Ramos (cell line): ENCODE measurements around the gene ARHGAP24.
"Not testable (repeated sequence)": the region's sequence is repeated elsewhere in the genome, so short reads cannot be mapped to it uniquely, and the experiment has no call there.

ENCODE experiments used
- in situ Hi-C: fragments of 300-500 bp; cut with MboI; formaldehyde crosslinking; loops from one replicate; pipeline ENCODE4 v1.14.3; 2022; ENCODE audit warnings: low sequenced_read_pairs; ENCODE audit not compliant: unreplicated experiment

ARHGAP24 gene

DNA sequence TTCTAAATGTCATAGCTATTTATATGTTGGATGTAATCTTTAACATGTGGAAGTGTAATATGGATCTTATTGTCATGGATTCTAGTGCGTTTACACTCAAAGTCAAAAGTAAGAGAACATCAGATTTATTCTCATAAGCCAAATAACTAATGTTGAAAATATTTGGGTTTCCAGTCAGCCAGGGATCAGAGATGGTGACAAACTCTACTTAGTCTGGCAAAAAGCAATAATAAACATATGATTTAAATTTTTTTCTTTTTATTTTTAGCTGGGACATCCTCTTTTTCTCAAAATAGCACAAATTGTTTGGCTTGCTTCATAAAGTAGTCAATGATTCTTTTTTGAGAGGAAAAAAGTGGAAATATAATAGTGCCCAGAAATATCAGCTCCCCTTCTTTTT, 392.3 kb downstream of the ARHGAP24 start:
- in situ Hi-C loops: no loop called here

DNA sequence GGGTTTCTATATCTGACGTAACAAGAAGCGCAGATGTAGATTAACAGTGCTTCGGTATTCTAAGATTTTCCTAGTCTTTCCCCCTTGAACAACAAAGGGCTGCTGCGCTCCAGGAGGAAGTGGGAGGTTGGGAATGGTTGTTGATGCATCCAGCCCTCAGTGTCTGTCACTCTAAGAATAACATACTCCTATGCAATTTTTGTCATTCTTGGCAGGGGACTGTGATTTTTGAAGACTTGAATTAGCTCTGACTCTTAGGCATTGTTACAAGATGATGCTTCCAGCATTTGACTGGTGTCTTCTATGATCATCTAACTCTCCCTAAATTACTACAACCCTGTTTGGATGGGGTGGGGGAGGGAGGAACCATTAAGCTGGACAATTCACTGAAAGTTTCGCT, 394.2 kb downstream of the ARHGAP24 start:
- in situ Hi-C loops: no loop called here

GRCh38 chr4:85870298-85871083, 395.5 kb downstream of the ARHGAP24 start:
- in situ Hi-C loops: no loop called here

GRCh38 chr4:85873566-85873965, 398.6 kb downstream of the ARHGAP24 start:
- in situ Hi-C loops: no loop called here

GRCh38 chr4:85879518-85879917, 404.6 kb downstream of the ARHGAP24 start:
- in situ Hi-C loops: no loop called here

GRCh38 chr4:85883180-85883579, 408.2 kb downstream of the ARHGAP24 start:
- in situ Hi-C loops: no loop called here

GRCh38 chr4:85884251-85884650, 409.3 kb downstream of the ARHGAP24 start:
- in situ Hi-C loops: no loop called here

- in situ Hi-C loops: no loop called here
Measured at GRCh38 chr4:85886665-85887064, 411.7 kb downstream of the ARHGAP24 start.

GRCh38 chr4:85889314-85889713, 414.4 kb downstream of the ARHGAP24 start:
- in situ Hi-C loops: no loop called here

- in situ Hi-C loops: no loop called here
Measured at GRCh38 chr4:85895755-85896154, 420.8 kb downstream of the ARHGAP24 start.

GRCh38 chr4:85898231-85898630, 423.3 kb downstream of the ARHGAP24 start:
- in situ Hi-C loops: no loop called here

GRCh38 chr4:85901500-85901899, 426.6 kb downstream of the ARHGAP24 start:
- in situ Hi-C loops: no loop called here

- in situ Hi-C loops: not testable (repeated sequence)
Measured at GRCh38 chr4:85902647-85903046, 427.7 kb downstream of the ARHGAP24 start.

DNA sequence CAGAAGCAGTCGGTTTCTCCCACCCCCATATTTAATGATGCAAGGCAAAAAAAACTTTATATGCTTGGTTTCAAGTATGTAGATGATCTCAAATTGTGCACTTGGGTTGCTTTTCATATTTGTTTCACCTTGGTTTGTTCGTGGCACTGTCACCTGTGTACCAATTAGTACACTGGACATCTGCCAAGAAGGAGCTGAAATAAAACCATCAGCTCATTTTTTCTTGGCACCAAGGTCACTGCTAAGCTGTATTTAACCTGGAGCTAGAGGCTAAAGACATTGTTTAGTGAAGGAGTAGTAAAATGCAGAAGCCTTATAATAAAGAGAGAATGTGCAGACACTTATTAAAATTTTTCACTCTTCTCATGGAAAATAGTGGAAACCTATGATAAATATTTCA, 430.8 kb downstream of the ARHGAP24 start:
- in situ Hi-C loops: no loop called here

DNA sequence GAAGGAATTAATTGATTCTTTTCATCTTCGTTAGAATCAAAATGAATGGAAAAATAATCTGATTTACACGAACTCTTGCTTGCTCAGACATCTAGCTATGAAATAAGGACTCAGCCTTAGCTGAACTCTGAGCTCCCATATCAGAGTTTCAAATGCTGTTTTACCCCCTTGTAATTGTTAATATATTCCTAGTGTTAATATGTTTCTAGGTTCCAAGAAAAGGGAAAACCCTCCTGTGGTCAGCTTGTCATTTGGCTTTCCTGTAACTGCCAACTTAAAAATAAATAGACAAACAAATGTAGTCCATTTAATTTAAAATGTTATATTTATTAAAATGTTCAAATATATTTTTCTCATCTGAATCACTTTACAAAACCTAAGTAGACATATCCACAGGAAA, 432.1 kb downstream of the ARHGAP24 start:
- in situ Hi-C loops: no loop called here

DNA sequence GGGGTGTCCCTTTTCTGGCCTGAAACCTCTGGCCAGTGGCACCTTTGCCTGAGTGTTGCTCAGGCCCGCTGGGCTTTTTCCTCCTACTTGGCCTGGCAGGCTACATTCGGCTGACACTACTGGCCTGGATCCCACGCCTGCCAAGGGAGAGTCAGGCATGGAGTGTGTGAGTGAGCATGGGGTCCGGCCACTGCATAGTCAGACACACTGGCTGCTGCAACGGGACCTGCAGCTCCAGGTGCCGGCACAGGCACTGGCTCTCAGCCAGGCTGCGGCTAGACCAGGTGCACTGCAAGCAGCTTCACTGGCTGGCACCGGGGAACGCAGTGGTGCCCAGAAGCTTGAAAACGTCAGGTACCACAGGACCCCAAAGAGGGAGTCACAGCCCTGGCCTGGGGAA, 434.9 kb downstream of the ARHGAP24 start:
- in situ Hi-C loops: no loop called here

DNA sequence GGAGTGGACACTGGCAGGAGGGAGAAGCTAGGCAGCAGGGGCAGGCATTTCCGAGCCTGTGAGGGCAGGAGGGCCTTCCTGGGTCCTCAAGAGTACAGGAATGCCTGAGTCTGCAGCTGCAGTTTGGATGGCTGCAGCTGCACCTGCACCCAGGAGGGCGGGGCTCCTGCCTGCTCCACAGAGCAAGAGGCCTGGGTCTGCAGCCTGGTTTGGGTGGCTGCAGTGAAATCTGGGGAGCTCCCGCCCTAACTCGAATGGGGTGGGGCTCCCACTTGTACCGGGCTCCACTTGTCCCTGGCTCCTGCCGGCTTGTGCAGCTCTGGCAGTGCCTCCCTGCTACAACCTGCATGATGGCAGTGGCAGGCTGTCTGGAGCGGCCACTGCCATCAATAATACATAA, 436.0 kb downstream of the ARHGAP24 start:
- in situ Hi-C loops: no loop called here

DNA sequence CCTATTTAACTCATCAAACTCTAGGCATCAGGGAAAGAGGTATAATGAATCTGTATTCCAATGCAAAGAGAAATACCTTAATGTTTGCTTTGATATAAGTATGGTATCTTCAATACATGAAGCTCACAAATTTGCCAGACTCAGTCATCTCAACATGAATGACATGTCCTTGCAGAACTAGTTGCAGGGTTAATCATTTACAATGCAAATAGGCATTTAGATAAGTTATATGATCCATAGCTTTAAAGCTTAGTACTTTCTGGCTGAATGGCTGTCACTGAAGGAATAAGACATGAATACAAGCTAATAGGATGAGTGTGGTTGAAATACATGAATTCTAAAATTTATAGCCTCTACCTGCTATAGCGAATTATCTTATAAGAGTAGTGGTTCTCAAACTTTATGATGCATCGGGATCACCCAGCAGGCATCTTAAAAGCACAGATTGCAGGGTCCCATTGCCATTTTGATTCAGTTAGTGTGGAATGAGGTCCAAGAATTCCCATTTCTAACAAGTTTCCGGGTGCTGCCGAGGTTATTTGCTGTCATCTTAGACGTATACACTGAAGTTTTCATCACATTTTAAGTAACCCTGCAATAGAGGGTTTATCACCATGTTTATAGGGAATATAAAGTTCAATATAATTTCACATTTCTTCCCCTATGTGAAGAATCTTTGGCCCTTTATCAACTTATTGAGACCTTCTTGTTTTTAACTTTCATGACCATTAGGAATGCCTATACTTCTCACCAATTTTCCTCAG, 439.2 kb downstream of the ARHGAP24 start:
- in situ Hi-C loops: no loop called here

- in situ Hi-C loops: not testable (repeated sequence)
Measured at GRCh38 chr4:85915570-85915969, 440.6 kb downstream of the ARHGAP24 start.

GRCh38 chr4:85919200-85919887, 444.4 kb downstream of the ARHGAP24 start:
- in situ Hi-C loops: no loop called here

DNA sequence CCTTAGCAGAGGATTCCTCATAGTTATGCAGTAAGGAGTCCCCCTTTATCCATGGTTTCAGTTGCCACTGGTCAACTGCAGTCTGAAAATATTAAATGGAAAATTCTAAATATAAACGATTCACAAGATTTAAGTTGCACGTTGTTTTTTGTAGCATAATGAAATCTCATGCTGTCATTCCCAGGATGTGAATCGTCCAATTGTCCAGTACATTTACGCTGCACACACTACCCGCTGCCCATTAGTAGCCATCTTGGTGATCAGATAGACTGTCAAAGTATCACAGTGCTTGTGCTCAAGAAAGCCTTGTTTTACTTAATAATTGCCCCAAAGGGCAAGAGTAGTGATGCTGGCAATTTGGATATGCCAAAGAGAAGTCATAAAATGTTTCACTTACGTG, 450.1 kb downstream of the ARHGAP24 start:
- in situ Hi-C loops: no loop called here
